Neural cell (in vitro differentiated cells): Measurements from ENCODE around the gene WDR7. TPM values are rescaled to one million over a fixed set of nuclear protein-coding genes. Genes with fewer than 3 reads are reported as not detected.

Experiments used
- H2AFZ ChIP-seq: fragments of 200-600, 300-800 bp; sonication (generic), shearing (Covaris generic); 2 replicates; pipeline ENCODE4 v1.6.0; 2014; ENCODE audit warnings: low read depth, mild to moderate bottlenecking, antibody characterized with exemption, low read length, moderate library complexity
- H3F3A ChIP-seq: fragments of 200-600 bp; shearing (Covaris generic); 2 replicates; pipeline ENCODE4 v1.6.1; 2016; ENCODE audit warnings: mild to moderate bottlenecking, moderate library complexity, mixed read lengths, antibody characterized with exemption, low read length; ENCODE audit not compliant: insufficient read depth, poor library complexity, severe bottlenecking
- H3K27ac ChIP-seq: fragments of 200-600, 300-800 bp; sonication (generic), shearing (Covaris generic); 2 replicates; pipeline ENCODE4 v1.5.1; 2014; ENCODE audit warnings: mild to moderate bottlenecking, low read length, moderate library complexity
- H3K27me3 ChIP-seq: fragments of 300-800, 200-600 bp; sonication (generic), shearing (Covaris generic); 2 replicates; pipeline ENCODE4 v1.6.0; 2014; ENCODE audit warnings: mild to moderate bottlenecking, low read depth, low read length, moderate library complexity; ENCODE audit not compliant: insufficient read depth
- H3K36me3 ChIP-seq: fragments of 300-800, 200-600 bp; sonication (generic), shearing (Covaris generic); 2 replicates; pipeline ENCODE4 v1.5.1; 2014; ENCODE audit warnings: mild to moderate bottlenecking, antibody characterized with exemption, low read length, moderate library complexity; ENCODE audit not compliant: insufficient read depth
- H3K4me2 ChIP-seq: fragments of 300-800, 200-600 bp; sonication (generic), shearing (Covaris generic); 2 replicates; pipeline ENCODE4 v1.6.0; 2014; ENCODE audit warnings: mild to moderate bottlenecking, low read length
- H3K4me3 ChIP-seq: fragments of 300-800, 200-600 bp; sonication (generic), shearing (Covaris generic); 2 replicates; pipeline ENCODE4 v1.5.1; 2014; ENCODE audit warnings: mild to moderate bottlenecking, low read length, moderate library complexity
- H3K79me2 ChIP-seq: fragments of 200-600 bp; shearing (Covaris generic); replicated peaks from 2 replicates; pipeline ENCODE4 v1.6.0; 2014; ENCODE audit warnings: mild to moderate bottlenecking, low read length, moderate library complexity; ENCODE audit not compliant: insufficient read depth
- H3K9ac ChIP-seq: fragments of 300-800, 200-600 bp; sonication (generic), shearing (Covaris generic); 2 replicates; pipeline ENCODE4 v1.6.1; 2016; ENCODE audit warnings: mild to moderate bottlenecking, low read length, mixed read lengths
- H3K9me2 ChIP-seq: fragments of 200-600 bp; shearing (Covaris generic); 2 replicates; pipeline ENCODE4 v1.6.1; 2016; ENCODE audit warnings: mild to moderate bottlenecking, low read length, mixed read lengths; ENCODE audit not compliant: insufficient read depth
- H3K9me3 ChIP-seq: fragments of 200-600, 300-800 bp; sonication (generic), shearing (Covaris generic); 2 replicates; pipeline ENCODE4 v1.6.1; 2016; ENCODE audit warnings: mild to moderate bottlenecking, mixed run types, low read length, moderate library complexity, mixed read lengths
- H4K20me1 ChIP-seq: fragments of 200-600 bp; shearing (Covaris generic); 2 replicates; pipeline ENCODE4 v1.6.1; 2016; ENCODE audit warnings: mild to moderate bottlenecking, mixed run types; ENCODE audit not compliant: insufficient read depth
- EP300 ChIP-seq: fragments of 450-650 bp; conservative IDR thresholded peaks from 2 replicates; pipeline ENCODE4 v1.6.1; 2014; ENCODE audit warnings: antibody characterized with exemption, mild to moderate bottlenecking, moderate library complexity; ENCODE audit not compliant: poor library complexity, severe bottlenecking
- EZH2 ChIP-seq: fragments of 200-600, 300-800 bp; shearing (Covaris generic), sonication (generic); IDR thresholded peaks from 2 replicates; pipeline ENCODE4 v1.6.1; 2014; ENCODE audit warnings: antibody characterized with exemption, low read length, borderline replicate concordance, mild to moderate bottlenecking; ENCODE audit not compliant: insufficient read depth, poor library complexity, severe bottlenecking
- MXI1 ChIP-seq: fragments of 450-650 bp; conservative IDR thresholded peaks from 2 replicates; pipeline ENCODE4 v1.6.1; 2014; ENCODE audit warnings: antibody characterized with exemption, mild to moderate bottlenecking; ENCODE audit not compliant: poor library complexity, severe bottlenecking
- POLR2AphosphoS5 ChIP-seq: IDR thresholded peaks from 2 replicates; pipeline ENCODE4 v1.6.1; 2012
- RAD21 ChIP-seq: fragments of 450-650 bp; conservative IDR thresholded peaks from 2 replicates; pipeline ENCODE4 v1.6.1; 2014; ENCODE audit warnings: antibody characterized with exemption, mild to moderate bottlenecking, moderate library complexity
- SMC3 ChIP-seq: fragments of 450-650 bp; conservative IDR thresholded peaks from 2 replicates; pipeline ENCODE4 v1.6.1; 2014; ENCODE audit warnings: antibody characterized with exemption, mild to moderate bottlenecking, moderate library complexity; ENCODE audit not compliant: poor library complexity
- TAF1 ChIP-seq: IDR thresholded peaks from 2 replicates; pipeline ENCODE4 v1.6.1; 2012; ENCODE audit warnings: low read depth
- polyA plus RNA-seq: library from polyadenylated mRNA; depleted of rRNA; stranded (reverse); fragments of >200 nt; gene quantifications from 2 replicates; pipeline ENCODE4 v1.2.3, GENCODE V29; 2014
- TF ChIP-seq, protein P1 (sequence below): fragments of 450-650 bp; IDR thresholded peaks from 2 replicates; pipeline ENCODE4 v1.5.1; 2014; ENCODE audit warnings: antibody characterized with exemption, mild to moderate bottlenecking, moderate library complexity; ENCODE audit not compliant: poor library complexity, severe bottlenecking
- TF ChIP-seq, protein P2 (sequence below): IDR thresholded peaks from 2 replicates; pipeline ENCODE4 v1.6.1; 2012; ENCODE audit warnings: borderline replicate concordance

WDR7 gene
- polyA plus RNA-seq, 1 donor from 2014 or later, result 15.1 TPM

DNA sequence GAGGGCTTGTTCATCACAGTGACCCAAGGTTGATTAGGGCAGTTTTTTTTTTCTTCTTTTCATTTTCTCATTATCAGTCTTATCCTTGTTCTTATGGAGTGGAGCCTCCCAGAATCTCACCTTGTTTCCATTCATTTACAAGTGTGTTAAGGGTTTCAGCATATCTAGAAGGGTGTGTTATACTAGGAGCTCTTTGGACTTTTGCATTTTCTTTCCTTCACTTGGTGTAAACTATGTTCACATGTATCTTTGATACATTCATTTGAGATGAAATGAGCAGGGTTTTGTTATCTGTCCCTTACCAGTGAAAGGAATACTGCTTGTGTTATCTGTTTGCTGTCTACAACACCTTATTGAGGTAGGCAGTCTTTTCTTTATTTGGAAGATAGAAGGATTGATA is 96.7 kb downstream of the WDR7 start:
- H3K36me3 ChIP-seq, result no peaks in the 10 kb centered on the region
- no peak overlapping the region for H3K27ac ChIP-seq
- H2AFZ ChIP-seq, result no peak overlapping the region

DNA sequence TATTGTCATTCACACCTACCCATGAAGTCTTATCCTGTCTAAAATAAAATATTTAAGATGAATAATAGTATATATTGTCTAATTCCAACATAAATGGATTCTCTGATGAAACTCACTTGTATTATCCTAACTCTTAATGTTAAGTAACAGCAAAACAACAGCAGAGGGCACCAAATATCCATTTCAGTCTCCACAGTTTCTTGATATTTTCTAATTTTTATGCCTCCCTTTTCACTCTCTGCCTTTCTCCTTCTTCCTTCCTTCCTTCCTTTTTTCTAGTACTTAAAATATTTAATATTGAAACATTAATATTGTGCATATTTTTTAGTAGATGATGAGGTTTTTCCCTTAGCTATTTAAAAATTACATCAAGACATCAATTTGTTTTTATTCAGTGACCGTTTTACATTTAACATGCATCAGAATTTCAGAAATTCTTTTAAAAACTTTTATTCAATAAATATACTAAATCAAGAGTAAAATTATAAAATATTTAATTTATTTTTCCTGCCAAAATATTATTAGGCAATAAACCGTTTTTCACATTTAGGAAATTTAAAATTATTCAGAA is 97.6 kb downstream of the WDR7 start:
- no peaks in the 10 kb centered on the region for H3K9me2 ChIP-seq
- no peak overlapping the region for H3K9ac ChIP-seq
- no peaks in the 10 kb centered on the region for H3K36me3 ChIP-seq
- H3K4me2 ChIP-seq, result no peak overlapping the region
- H3K9me3 ChIP-seq, result no peaks in the 10 kb centered on the region
- no peak overlapping the region for H3K27ac ChIP-seq
- H4K20me1 ChIP-seq, result no peaks in the 10 kb centered on the region
- no peaks in the 10 kb centered on the region for H3K27me3 ChIP-seq
- no peak overlapping the region for H3K4me3 ChIP-seq
- H3K79me2 ChIP-seq, result no peaks in the 10 kb centered on the region
- TF ChIP-seq RAD21 (peak; percentile 93), EP300 (no peak), MXI1 (no peak), SMC3 (peak; percentile 95)
- TF ChIP-seq, protein P1, sequence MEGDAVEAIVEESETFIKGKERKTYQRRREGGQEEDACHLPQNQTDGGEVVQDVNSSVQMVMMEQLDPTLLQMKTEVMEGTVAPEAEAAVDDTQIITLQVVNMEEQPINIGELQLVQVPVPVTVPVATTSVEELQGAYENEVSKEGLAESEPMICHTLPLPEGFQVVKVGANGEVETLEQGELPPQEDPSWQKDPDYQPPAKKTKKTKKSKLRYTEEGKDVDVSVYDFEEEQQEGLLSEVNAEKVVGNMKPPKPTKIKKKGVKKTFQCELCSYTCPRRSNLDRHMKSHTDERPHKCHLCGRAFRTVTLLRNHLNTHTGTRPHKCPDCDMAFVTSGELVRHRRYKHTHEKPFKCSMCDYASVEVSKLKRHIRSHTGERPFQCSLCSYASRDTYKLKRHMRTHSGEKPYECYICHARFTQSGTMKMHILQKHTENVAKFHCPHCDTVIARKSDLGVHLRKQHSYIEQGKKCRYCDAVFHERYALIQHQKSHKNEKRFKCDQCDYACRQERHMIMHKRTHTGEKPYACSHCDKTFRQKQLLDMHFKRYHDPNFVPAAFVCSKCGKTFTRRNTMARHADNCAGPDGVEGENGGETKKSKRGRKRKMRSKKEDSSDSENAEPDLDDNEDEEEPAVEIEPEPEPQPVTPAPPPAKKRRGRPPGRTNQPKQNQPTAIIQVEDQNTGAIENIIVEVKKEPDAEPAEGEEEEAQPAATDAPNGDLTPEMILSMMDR, result peak; percentile 83
- TF ChIP-seq, protein P2, sequence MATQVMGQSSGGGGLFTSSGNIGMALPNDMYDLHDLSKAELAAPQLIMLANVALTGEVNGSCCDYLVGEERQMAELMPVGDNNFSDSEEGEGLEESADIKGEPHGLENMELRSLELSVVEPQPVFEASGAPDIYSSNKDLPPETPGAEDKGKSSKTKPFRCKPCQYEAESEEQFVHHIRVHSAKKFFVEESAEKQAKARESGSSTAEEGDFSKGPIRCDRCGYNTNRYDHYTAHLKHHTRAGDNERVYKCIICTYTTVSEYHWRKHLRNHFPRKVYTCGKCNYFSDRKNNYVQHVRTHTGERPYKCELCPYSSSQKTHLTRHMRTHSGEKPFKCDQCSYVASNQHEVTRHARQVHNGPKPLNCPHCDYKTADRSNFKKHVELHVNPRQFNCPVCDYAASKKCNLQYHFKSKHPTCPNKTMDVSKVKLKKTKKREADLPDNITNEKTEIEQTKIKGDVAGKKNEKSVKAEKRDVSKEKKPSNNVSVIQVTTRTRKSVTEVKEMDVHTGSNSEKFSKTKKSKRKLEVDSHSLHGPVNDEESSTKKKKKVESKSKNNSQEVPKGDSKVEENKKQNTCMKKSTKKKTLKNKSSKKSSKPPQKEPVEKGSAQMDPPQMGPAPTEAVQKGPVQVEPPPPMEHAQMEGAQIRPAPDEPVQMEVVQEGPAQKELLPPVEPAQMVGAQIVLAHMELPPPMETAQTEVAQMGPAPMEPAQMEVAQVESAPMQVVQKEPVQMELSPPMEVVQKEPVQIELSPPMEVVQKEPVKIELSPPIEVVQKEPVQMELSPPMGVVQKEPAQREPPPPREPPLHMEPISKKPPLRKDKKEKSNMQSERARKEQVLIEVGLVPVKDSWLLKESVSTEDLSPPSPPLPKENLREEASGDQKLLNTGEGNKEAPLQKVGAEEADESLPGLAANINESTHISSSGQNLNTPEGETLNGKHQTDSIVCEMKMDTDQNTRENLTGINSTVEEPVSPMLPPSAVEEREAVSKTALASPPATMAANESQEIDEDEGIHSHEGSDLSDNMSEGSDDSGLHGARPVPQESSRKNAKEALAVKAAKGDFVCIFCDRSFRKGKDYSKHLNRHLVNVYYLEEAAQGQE, result no peak
- peaks cover 3% of the 10 kb centered on the region for H3F3A ChIP-seq
- H2AFZ ChIP-seq, result no peak overlapping the region

More for the DNA sequence above, 96.7 kb downstream of the WDR7 start:
- Histone ChIP-seq H3K9me3 (no peaks in the 10 kb centered on the region), H3K9ac (no peak overlapping the region), H4K20me1 (no peaks in the 10 kb centered on the region), H3K4me2 (no peak overlapping the region), H3F3A (peaks cover 3% of the 10 kb centered on the region), H3K4me3 (no peak overlapping the region), H3K9me2 (no peaks in the 10 kb centered on the region), H3K27me3 (no peaks in the 10 kb centered on the region), H3K79me2 (no peaks in the 10 kb centered on the region)
- TF ChIP-seq EZH2 (no peak), RAD21 (no peak), SMC3 (no peak), MXI1 (no peak), POLR2AphosphoS5 (no peak), TAF1 (no peak), EP300 (no peak)
- TF ChIP-seq, protein P2, result no peak
- TF ChIP-seq, protein P1, result no peak
